Measurements from ENCODE around the gene TBC1D25.

Gene TBC1D25

GRCh38 chrX:48496660-48497059 lies 42.9 kb upstream of the TBC1D25 start:
- no peak for TF ChIP-seq CTCF (IDR thresholded peaks at IDR 0.05; ENCODE audit: insufficient read depth, low read depth, low read length, missing control alignments)
- H3K4me3 ChIP-seq (ENCODE audit: low read length), result no peak overlapping the region
- no peak for DNase-seq (ENCODE audit: low read depth)

- no peak overlapping the region for H3K4me3 ChIP-seq (ENCODE audit: low read length)
- DNase-seq (ENCODE audit: low read depth), result no peak
- TF ChIP-seq CTCF (IDR thresholded peaks at IDR 0.05; ENCODE audit: insufficient read depth, low read depth, low read length, missing control alignments), result no peak
Observed at GRCh38 chrX:48497871-48498270, 41.6 kb upstream of the TBC1D25 start.

DNA sequence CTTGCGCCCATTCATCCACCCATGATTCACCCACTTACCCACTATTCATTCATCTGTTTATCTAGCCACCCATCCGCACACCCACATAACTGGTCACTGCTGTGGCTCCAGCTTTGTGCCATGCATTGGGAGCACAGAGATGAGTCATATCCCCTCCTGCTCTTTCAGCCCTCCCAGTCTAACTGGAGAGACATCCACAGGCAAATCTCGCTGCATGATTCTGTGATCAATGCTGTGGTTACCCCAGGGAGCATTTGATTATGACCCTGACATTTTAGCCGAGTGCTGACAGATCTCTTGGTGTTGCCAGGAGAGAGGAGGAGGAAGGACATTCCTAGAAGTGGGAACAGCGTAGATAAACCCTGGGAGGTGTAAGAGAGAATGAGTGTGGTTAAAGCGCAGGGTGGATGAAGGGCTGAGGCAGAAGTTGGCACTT lies 41.1 kb upstream of the TBC1D25 start:
- no peak overlapping the region for H3K4me3 ChIP-seq (ENCODE audit: low read length)
- peak; percentile 72 for DNase-seq (ENCODE audit: low read depth)
- no peak for TF ChIP-seq CTCF (IDR thresholded peaks at IDR 0.05; ENCODE audit: insufficient read depth, low read depth, low read length, missing control alignments)

GRCh38 chrX:48504261-48504660 lies 35.3 kb upstream of the TBC1D25 start:
- no peak for TF ChIP-seq CTCF (IDR thresholded peaks at IDR 0.05; ENCODE audit: insufficient read depth, low read depth, low read length, missing control alignments)

GRCh38 chrX:48505481-48505880 lies 34.0 kb upstream of the TBC1D25 start:
- H3K4me3 ChIP-seq (ENCODE audit: low read length), result no peak overlapping the region
- no peak for TF ChIP-seq CTCF (IDR thresholded peaks at IDR 0.05; ENCODE audit: insufficient read depth, low read depth, low read length, missing control alignments)
- no peak for DNase-seq (ENCODE audit: low read depth)

More at GRCh38 chrX:48504261-48504660, 35.3 kb upstream of the TBC1D25 start:
- H3K4me3 ChIP-seq (ENCODE audit: low read length), result no peak overlapping the region
- no peak for DNase-seq (ENCODE audit: low read depth)

DNA sequence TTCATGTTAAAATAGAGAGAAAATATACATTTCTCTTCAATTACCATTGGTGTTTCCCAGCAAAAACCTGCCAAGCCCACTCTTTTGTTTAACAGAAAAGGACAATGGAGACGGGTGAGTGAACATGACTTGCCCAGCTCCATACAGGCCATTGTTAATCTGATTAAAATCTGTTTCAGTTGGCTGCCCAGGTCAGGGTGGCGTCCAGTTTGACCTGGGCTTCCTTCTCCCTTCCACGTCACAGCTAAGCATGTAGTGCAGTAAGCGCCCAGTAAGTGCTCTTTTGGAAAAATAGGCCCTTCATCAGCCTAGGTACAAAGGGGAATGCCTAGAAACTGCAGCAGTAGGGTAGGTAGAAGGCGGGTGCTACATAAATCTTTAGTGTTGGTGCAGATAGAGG lies 32.3 kb upstream of the TBC1D25 start:
- no peak for TF ChIP-seq CTCF (IDR thresholded peaks at IDR 0.05; ENCODE audit: insufficient read depth, low read depth, low read length, missing control alignments)
- no peak overlapping the region for H3K4me3 ChIP-seq (ENCODE audit: low read length)
- DNase-seq (ENCODE audit: low read depth), result no peak

DNA sequence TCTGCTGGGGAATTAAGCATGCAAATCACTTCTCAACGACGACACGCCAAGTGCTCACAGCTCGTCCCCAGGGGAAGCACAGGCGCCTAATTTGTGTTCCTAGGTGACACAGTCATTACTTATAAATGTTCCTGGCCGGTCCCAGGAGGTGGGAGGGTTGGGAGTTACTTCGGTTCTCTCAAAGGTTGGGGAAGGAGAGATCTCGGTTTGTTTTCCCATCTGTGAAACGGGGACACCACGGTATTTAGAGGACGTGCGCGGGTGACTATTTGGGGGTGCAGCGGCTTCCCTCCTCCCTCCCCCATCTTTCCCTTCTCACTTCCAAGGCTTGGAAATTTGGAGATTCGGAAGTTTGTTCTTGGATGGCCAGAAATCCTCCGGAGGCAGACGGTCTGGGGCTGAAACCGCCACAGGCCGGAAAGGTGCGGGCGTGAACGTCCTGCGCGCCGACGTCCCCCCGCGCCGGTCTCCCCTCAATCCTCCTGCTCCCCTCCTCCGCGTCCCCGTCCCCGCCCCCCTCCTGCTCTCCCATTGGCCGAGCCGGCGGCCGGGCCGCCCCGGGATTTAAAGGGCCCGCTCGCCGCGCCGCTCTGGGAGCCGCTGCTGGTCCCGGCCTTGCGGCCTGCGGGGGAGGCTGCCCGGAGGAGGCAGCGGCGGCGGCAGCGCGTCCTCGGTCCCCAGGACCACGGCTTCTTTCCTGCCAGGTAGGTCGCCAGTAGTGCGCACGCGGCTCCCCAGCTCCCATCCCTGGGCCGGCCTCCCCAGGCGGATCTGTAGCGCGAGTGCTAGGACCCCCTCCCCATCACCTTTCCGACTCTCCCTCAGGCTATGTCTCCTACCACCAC lies 30.9 kb upstream of the TBC1D25 start, which contains the start of gene PORCN:
Gene PORCN (plus strand): TSS at position 593 of the 845 bp plus-strand sequence. CDS start 829 bp downstream, outside the sequence.
- DNase-seq (ENCODE audit: low read depth), result peak; percentile 68
- peak within 1 kb of the TSS; percentile 69 for H3K4me3 ChIP-seq (ENCODE audit: low read length)
- TF ChIP-seq CTCF (IDR thresholded peaks at IDR 0.05; ENCODE audit: insufficient read depth, low read depth, low read length, missing control alignments), result no peak
